Left cardiac atrium (tissue), 4 donors: ENCODE data around the gene RBM38. TPM values are rescaled to one million over a fixed set of nuclear protein-coding genes. Genes with fewer than 3 reads are reported as not detected.
"Not testable (repeated sequence)": the region's sequence is repeated elsewhere in the genome, so short reads cannot be mapped to it uniquely, and the experiment has no call there.

Experiments
- ATAC-seq, 2 donors: fragments of 200-7000 bp; cut with Tn5 transposase; one replicate each; pipeline ENCODE4 v1.9.1; 2020; ENCODE audit warnings: mild to moderate bottlenecking in 2 of 2, moderate library complexity in 2 of 2
- DNase-seq: peaks from one replicate; pipeline ENCODE4 v3.0.0-alpha.2; 2020
- intact Hi-C, 2 donors: fragments of 100-400 bp; cut with DNase I; formaldehyde crosslinking; loops; one replicate each; pipeline versions ENCODE4 v1.14.1 to v1.15.1; 2022 to 2023
- total RNA-seq, 2 donors: library from RNA; stranded (reverse); fragmentation: NEBNext Ultra II Directional; extraction: Animal tissue kit (Norgen Biotek cat#: 25700); gene quantifications; one replicate each; pipeline ENCODE4 v1.2.1, GENCODE V29; 2021
- donor health status: DM: no; HTN: yes; CAD: no.
- donor health status: DM: no; HTN: yes; CAD: no; lungs with severe emphysema.
- donor health status: DM: yes; HTN: yes; CAD: no.
- donor health status: Dilated cardiomyopathy.

The RBM38 gene
- total RNA-seq, 2 donors from 2014 or later, result 78.6 to 101 TPM

GRCh38 chr20:57426271-57426689, 35.1 kb downstream of the RBM38 start:
- ATAC-seq (no peak), DNase-seq (no peak)
- intact Hi-C loops, result no loop called here

DNA sequence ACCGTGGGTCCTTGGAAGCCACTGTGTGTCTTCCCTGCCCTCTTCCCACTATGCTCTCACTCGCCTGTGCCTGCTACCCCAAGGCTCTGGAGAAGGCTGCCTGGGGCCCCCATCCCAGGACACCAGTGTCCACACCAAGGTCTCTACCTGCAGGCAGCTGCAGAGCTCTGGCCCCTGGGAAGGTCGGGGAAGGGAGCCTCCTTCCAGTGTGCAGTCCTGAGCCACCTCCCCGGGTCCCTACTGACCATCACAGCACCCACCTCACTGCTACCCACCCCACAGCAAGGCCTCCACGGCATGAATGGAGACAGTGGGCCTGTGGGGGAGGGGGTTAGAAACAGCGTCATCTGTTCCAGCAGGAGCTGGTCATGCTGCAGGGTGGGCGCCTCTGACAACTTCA, 35.6 kb downstream of the RBM38 start:
- intact Hi-C loops, result no loop called here
- DNase-seq, result no peak
- ATAC-seq, result no peak

- DNase-seq (no peak), ATAC-seq (peak in 1 of 2 donors; percentile 60)
Observed at GRCh38 chr20:57428324-57429158, 37.3 kb downstream of the RBM38 start.

DNA sequence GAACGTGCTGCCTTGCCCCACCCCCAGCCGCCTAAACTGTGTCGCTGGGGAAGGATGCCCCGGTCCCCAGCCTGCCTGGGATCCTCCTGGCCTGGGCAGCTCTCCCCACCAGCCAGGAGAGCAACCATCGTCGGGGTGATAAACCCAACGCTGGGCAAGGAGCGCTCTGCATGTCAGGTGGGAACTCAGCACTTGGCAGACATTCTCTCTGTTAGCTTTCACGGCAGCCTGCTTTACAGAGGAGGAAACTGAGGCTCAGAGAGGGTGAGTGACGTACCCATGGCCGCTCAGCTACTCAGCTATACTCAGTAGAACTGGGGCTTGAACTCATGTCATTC, 37.9 kb downstream of the RBM38 start:
- ATAC-seq (peak in 1 of 2 donors; percentile 8), DNase-seq (no peak)

More at GRCh38 chr20:57428324-57429158, 37.3 kb downstream of the RBM38 start:
- intact Hi-C loops, result no loop called here

GRCh38 chr20:57429580-57430200, 38.5 kb downstream of the RBM38 start:
- ATAC-seq, result no peak
- intact Hi-C loops, result no loop called here

More for the DNA sequence above, 37.9 kb downstream of the RBM38 start:
- intact Hi-C loops, result no loop called here

DNA sequence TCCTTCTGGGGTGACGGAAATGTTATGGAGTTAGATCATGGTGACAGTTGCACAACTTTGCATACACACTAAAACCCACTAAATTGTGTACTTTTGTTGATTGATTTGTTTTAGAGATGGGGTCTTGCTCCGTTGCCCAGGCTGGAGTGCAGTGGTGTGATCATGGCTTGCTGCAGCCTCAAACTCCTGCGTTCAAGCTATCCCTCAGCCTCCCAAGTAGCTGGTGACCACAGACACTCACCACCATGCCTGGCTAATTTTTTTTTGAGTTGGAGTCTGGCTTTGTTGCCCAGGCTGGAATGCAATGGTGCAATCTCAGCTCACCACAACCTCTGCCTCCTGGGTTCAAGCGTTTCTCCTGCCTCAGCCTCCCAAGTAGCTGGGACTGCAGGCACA, 39.0 kb downstream of the RBM38 start:
- ATAC-seq, DNase-seq, intact Hi-C loops: not testable (repeated sequence)

More at GRCh38 chr20:57429580-57430200, 38.5 kb downstream of the RBM38 start:
- no peak for DNase-seq

DNA sequence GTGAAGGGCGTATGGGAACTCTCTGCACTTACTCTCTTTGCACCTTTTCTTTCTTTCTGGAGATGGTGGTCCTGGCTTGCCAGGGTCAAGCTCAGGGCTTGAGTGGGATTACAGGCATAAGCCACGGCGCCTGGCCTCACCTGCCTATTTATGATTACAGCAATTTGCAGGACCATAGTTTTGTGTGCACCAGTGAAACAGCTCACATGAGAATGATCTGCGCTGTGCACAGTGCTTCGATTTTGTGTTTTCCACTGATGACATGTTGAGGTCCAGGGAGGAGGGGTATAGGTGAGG, 40.3 kb downstream of the RBM38 start:
- no peak for ATAC-seq
- intact Hi-C loops, result no loop called here
- DNase-seq, result no peak

DNA sequence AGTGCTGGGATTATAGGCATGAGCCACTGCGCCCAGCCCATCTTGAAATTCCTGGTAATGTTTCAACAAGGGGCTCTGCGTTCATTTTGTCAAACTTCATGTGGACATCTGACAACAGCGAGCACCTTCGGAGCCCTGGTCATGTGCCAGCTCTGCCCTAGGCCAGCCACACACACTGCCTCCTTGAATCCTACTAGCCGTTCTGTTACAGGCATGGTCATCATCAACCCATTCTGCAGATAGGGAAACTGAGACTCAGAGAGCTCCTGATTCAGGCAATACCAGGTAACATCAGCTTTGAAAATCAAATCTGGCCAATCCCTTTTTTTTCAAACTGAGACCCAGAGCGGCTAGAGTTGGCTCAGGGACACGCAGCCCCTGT, 41.3 kb downstream of the RBM38 start:
- intact Hi-C loops, result no loop called here
- ATAC-seq (no peak), DNase-seq (no peak)

DNA sequence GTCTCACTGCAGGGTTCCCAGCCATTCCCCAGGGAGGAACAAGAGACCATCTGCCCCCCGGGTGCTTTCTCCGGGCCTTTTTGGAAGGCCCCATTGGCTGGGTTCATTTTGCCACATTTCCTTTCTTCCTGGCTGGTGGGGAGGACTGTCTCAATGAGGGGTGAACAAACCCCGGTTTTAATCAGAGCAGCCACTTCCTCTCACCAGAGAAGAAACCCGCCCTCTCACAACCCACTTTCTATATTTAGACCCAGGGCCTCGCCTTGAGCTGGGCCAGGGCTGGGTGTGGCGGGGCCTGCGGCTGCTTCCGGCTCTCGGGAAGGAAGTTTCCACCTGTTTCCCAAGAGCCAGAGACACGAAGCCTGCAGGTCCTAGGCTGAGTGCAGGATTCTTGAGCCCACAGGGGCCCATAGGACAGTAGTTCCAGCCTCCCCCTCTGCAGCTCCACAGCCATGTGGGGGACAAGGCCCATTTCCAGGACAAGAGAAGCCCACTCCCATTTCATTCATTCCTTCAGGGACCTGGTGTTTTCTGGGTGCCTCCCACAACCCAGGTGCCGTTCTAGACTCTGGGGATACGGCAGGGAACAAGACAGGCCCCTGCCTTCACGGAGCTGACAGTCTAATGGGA, 41.8 kb downstream of the RBM38 start:
- DNase-seq (peak; percentile 61), ATAC-seq (peak; percentile 68 to 70)
- intact Hi-C loops, result no loop called here

DNA sequence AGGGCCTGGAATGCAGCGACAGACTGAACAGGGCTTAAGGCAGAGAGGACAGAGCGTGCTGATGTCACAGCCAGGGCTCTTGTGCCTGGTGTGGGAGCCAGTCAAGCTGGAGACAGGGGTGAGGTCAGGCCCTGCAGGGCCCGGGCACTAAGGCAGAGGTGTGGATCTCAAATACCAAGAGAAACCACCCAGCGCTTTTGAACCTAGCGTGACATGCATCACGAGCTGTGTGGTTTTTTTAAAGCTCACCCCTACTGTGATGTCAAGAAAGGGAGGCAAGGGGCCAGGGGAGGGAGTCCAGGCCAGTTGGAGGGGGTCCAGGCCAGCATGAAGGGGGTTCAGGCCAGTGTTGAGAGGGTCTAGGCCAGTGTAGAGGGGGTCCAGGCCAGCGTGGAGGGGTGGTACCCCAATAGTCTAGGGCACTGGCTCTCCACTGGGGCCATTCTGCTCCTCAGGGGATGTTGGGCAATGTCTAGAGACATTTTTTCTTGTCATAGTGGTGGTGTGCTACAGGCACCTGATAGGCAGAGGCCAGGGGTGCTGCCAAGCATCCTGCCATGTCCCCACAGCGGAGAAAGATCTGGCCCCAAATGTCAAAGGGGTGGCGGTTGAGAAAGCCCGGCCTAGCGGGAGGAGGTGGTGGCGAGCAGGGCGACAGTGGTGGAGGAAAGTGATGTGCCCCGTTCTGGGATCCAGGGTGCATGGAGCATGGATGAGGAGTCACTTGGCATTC, 42.6 kb downstream of the RBM38 start:
- DNase-seq, result no peak

DNA sequence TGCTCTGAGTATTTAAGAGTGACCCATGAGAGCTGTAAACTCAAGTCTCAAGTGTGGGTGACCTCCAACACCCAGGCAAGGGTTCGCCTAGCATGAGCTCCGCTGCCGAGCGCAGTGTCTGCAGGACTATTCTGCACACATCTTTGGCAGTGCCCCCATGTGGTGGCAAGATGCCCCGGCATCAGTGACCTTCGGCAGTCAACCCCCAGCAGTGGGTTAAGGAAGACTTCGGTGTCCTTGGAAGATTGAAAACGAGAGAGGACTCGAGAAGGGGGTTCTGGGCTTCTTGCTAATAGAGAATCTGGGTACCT, 43.1 kb downstream of the RBM38 start:
- ATAC-seq (peak in 1 of 2 donors; percentile 4), DNase-seq (no peak)
- intact Hi-C loops, result no loop called here

More for the DNA sequence above, 42.6 kb downstream of the RBM38 start:
- intact Hi-C loops, result no loop called here
- peak; percentile 20 to 67 for ATAC-seq

- DNase-seq, result no peak
- ATAC-seq, result no peak
- intact Hi-C loops, result loop anchor here (5.0 kb wide), 1 partner anchor 38 kb away; no protein-coding TSS in a partner anchor
Observed at GRCh38 chr20:57435105-57435497, 43.9 kb downstream of the RBM38 start.

- ATAC-seq (peak; percentile 8 to 13), DNase-seq (peak; percentile 72)
- intact Hi-C loops, result loop anchor here (5.0 kb wide), 1 partner anchor 38 kb away; no protein-coding TSS in a partner anchor
Observed at GRCh38 chr20:57435498-57436222, 44.5 kb downstream of the RBM38 start.

GRCh38 chr20:57436223-57436545, 45.0 kb downstream of the RBM38 start:
- no peak for DNase-seq
- intact Hi-C loops, result loop anchor here (5.0 kb wide), 1 partner anchor 39 kb away; no protein-coding TSS in a partner anchor
- ATAC-seq, result no peak

- DNase-seq, result no peak
- intact Hi-C loops, result loop anchor here (5.0 kb wide), 1 partner anchor 40 kb away; no protein-coding TSS in a partner anchor
- ATAC-seq, result no peak
Observed at GRCh38 chr20:57437267-57437666, 46.1 kb downstream of the RBM38 start.

DNA sequence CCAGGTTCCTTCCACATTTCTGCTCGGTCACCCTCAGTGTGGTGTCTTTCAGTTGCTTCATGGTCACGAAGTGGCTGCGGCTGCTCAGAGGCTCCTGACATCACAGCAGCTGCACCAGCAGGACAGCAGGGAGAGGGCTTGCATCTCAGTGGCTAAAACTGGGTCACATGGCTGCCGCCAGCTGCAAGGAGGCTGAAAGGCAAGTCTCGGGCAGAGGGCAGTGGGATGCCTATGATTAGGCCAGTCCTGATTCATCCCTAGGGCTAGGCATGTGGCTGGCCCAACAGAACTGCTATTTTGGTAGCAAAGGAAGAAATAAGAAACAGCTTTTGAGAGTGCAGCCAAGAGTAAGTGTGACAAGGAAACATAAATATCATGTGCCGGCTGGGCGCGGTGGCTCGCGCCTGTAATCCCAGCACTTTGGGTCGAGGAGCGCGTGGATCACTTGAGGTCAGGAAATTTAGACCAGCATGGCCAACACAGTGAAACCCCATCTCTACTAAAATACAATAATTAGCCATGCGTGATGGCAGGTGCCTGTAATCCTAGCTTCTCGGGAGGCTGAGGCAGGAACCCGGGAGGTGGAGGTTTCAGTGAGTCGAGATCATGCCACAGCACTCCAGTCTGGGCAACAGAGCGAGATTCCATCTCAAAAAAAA, 46.6 kb downstream of the RBM38 start:
- intact Hi-C loops, result loop anchor here (5.0 kb wide), 1 partner anchor 40 kb away; no protein-coding TSS in a partner anchor
- ATAC-seq (peak in 1 of 2 donors; percentile 3), DNase-seq (no peak)

GRCh38 chr20:57438552-57438951, 47.4 kb downstream of the RBM38 start:
- DNase-seq, result no peak

DNA sequence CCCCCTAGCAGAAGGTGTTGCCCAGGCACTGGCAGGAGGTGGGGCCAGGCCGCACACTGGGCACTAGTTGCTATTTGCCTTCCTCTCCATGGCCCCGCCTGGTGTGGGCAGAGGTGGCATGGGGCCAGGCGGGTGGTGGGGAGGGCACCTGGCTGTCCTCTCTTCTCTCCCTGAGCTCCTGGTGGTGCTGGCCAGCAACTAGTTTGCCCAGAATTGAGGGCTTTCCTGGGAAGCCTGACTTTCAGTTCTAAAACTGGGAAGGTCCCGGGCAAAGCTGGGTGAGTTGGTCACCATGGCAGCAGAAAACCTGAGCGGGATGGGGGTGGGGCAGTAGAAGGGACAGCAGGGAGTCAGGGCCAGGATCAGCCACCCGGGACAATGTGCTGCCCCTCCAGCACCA, 48.2 kb downstream of the RBM38 start:
- DNase-seq (peak; percentile 74), ATAC-seq (peak; percentile 38 to 48)
- intact Hi-C loops, result loop anchor here (5.0 kb wide), 1 partner anchor 42 kb away; no protein-coding TSS in a partner anchor

More at GRCh38 chr20:57438552-57438951, 47.4 kb downstream of the RBM38 start:
- no peak for ATAC-seq
- intact Hi-C loops, result loop anchor here (5.0 kb wide), 1 partner anchor 41 kb away; no protein-coding TSS in a partner anchor
